Endodermal cell (in vitro differentiated cells): ENCODE data around the gene C1QL4. TPM values are rescaled to one million over a fixed set of nuclear protein-coding genes. Genes with fewer than 3 reads are reported as not detected.
A peak's percentile ranks its signal among the peaks of the same experiment; 100 is the strongest.

Source experiments
- DNase-seq: peaks from one replicate; pipeline ENCODE4 v3.0.0-alpha.2; 2017
- H3K27ac ChIP-seq: 2 replicates; pipeline ENCODE4 v1.5.1; 2013; ENCODE audit warnings: mild to moderate bottlenecking, low read depth, low read length, moderate library complexity
- H3K27me3 ChIP-seq: 2 replicates; pipeline ENCODE4 v1.6.1; 2013; ENCODE audit warnings: mild to moderate bottlenecking, low read length, moderate library complexity; ENCODE audit not compliant: insufficient read depth, control insufficient read depth, poor library complexity, severe bottlenecking
- H3K36me3 ChIP-seq: 2 replicates; pipeline ENCODE4 v1.7.0; 2013; ENCODE audit warnings: mild to moderate bottlenecking, low read length, moderate library complexity; ENCODE audit not compliant: control insufficient read depth, insufficient read depth
- H3K4me1 ChIP-seq: one replicate; pipeline ENCODE4 v1.7.0; 2013; ENCODE audit warnings: low read length; ENCODE audit not compliant: control insufficient read depth, insufficient read depth
- H3K4me3 ChIP-seq: 2 replicates; pipeline ENCODE4 v1.5.1; 2013; ENCODE audit warnings: mild to moderate bottlenecking, low read length, moderate library complexity
- H3K9ac ChIP-seq: 2 replicates; pipeline ENCODE4 v1.6.1; 2013; ENCODE audit warnings: mild to moderate bottlenecking, low read length, moderate library complexity; ENCODE audit not compliant: poor library complexity, severe bottlenecking; ENCODE audit errors: extremely low read depth
- H3K9me3 ChIP-seq: 2 replicates; pipeline ENCODE4 v1.6.1; 2013; ENCODE audit warnings: mild to moderate bottlenecking, low read length, moderate library complexity; ENCODE audit not compliant: control insufficient read depth
- H3K27ac Mint-ChIP-seq: 2 replicates; pipeline ENCODE4 v1.8.0; 2020; ENCODE audit warnings: mixed read lengths
- H3K27me3 Mint-ChIP-seq: 2 replicates; pipeline ENCODE4 v1.8.0; 2021; ENCODE audit warnings: mild to moderate bottlenecking, mixed read lengths; ENCODE audit not compliant: insufficient read depth
- H3K36me3 Mint-ChIP-seq: 2 replicates; pipeline ENCODE4 v1.8.0; 2020; ENCODE audit warnings: low read depth, mixed read lengths
- H3K4me1 Mint-ChIP-seq: 2 replicates; pipeline ENCODE4 v1.8.0; 2020; ENCODE audit warnings: mixed read lengths
- H3K4me3 Mint-ChIP-seq: 2 replicates; pipeline ENCODE4 v1.8.0; 2020; ENCODE audit warnings: mild to moderate bottlenecking, moderate library complexity, mixed read lengths
- H3K9me3 Mint-ChIP-seq: 2 replicates; pipeline ENCODE4 v1.8.0; 2020; ENCODE audit warnings: mild to moderate bottlenecking, mixed read lengths
- WGBS, 2 experiments: methylation state at CpG; one replicate each; pipeline versions ENCODE4 v1.1.5 to v1.1.7; 2013; ENCODE audit warnings: missing lambda C conversion rate in 2 of 2, mixed read lengths in 1 of 2; ENCODE audit not compliant: insufficient coverage in 1 of 2, insufficient read length in 1 of 2; 5-methylcytosine and 5-hydroxymethylcytosine counted together
- total RNA-seq, 2 donors: library from RNA; stranded (reverse); fragmentation: NEBNext Ultra II Directional in 1 of 2; extraction: Animal tissue kit (Norgen Biotek cat#: 25700) in 1 of 2; gene quantifications; 2 replicates in 1 of 2; 3 replicates in 1 of 2; pipeline ENCODE4 v1.2.1, GENCODE V29; 2021
- TF ChIP-seq, protein P1 (sequence below): fragments of 200-600 bp; sonication (generic); conservative IDR thresholded peaks from 2 replicates; pipeline ENCODE4 v1.5.0; 2021; ENCODE audit warnings: antibody characterized with exemption, mild to moderate bottlenecking

C1QL4 gene
- total RNA-seq, 2 donors from 2014 or later: 0.20 to 0.38 TPM

DNA sequence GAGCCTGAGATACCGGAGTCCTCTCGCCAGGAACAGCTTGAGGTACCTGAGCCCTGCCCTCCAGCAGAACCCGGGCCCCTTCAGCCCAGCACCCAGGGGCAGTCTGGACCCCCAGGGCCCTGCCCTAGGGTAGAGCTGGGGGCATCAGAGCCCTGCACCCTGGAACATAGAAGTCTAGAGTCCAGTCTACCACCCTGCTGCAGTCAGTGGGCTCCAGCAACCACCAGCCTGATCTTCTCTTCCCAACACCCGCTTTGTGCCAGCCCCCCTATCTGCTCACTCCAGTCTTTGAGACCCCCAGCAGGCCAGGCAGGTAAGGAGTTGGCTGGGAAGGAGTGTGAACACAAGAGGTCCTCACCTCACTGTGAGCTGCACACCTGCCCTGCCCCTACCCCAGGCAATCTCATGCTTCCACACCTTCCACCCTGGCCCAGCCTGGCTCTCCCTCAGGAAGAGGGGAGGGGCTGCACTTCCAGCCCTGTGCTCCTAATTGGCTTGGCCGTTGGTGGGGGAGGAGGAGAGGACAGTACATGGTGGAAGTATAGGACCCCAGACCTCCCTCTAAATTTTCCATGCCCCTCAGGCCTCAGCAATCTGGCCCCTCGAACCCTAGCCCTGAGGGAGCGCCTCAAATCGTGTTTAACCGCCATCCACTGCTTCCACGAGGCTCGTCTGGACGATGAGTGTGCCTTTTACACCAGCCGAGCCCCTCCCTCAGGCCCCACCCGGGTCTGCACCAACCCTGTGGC, 6.2 kb downstream of the C1QL4 start:
- H3K9me3 Mint-ChIP-seq: no peaks in the 10 kb centered on the region
- Histone ChIP-seq H3K4me3 (no peak overlapping the region), H3K9ac (no peak overlapping the region), H3K4me1 (no peaks in the 10 kb centered on the region), H3K36me3 (peaks cover 47% of the 10 kb centered on the region), H3K9me3 (no peaks in the 10 kb centered on the region), H3K27me3 (peaks cover 47% of the 10 kb centered on the region), H3K27ac (no peak overlapping the region)
- no peaks in the 10 kb centered on the region for H3K4me1 Mint-ChIP-seq
- 76 to 94% methylated on average over 9 to 13 of the region's 14 CpGs for WGBS, 2 experiments
- peaks cover 33% of the 10 kb centered on the region for H3K27me3 Mint-ChIP-seq
- no peak overlapping the region for H3K27ac Mint-ChIP-seq
- TF ChIP-seq, protein P1, sequence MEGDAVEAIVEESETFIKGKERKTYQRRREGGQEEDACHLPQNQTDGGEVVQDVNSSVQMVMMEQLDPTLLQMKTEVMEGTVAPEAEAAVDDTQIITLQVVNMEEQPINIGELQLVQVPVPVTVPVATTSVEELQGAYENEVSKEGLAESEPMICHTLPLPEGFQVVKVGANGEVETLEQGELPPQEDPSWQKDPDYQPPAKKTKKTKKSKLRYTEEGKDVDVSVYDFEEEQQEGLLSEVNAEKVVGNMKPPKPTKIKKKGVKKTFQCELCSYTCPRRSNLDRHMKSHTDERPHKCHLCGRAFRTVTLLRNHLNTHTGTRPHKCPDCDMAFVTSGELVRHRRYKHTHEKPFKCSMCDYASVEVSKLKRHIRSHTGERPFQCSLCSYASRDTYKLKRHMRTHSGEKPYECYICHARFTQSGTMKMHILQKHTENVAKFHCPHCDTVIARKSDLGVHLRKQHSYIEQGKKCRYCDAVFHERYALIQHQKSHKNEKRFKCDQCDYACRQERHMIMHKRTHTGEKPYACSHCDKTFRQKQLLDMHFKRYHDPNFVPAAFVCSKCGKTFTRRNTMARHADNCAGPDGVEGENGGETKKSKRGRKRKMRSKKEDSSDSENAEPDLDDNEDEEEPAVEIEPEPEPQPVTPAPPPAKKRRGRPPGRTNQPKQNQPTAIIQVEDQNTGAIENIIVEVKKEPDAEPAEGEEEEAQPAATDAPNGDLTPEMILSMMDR: no peak
- H3K36me3 Mint-ChIP-seq: peaks cover 25% of the 10 kb centered on the region
- DNase-seq: peak; percentile 59
- H3K4me3 Mint-ChIP-seq: no peak overlapping the region

DNA sequence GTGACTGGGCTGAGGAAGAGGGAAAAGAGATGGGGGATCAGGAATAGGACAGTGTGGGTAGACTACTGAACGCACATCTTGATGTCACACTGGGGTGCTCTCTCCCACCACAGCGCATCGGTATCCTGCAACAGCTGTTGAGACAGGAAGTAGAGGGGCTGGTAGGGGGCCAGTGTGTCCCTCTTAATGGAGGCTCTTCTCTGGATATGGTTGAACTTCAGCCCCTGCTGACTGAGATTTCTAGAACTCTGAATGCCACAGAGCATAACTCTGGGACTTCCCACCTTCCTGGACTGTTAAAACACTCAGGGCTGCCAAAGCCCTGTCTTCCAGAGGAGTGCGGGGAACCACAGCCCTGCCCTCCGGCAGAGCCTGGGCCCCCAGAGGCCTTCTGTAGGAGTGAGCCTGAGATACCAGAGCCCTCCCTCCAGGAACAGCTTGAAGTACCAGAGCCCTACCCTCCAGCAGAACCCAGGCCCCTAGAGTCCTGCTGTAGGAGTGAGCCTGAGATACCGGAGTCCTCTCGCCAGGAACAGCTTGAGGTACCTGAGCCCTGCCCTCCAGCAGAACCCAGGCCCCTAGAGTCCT, 6.9 kb downstream of the C1QL4 start:
- DNase-seq: no peak
- H3K4me1 ChIP-seq: no peaks in the 10 kb centered on the region
- H3K4me1 Mint-ChIP-seq: no peaks in the 10 kb centered on the region
- no peak overlapping the region for H3K27ac Mint-ChIP-seq
- H3K9me3 Mint-ChIP-seq: no peaks in the 10 kb centered on the region
- peaks cover 40% of the 10 kb centered on the region for H3K27me3 ChIP-seq
- H3K4me3 Mint-ChIP-seq: no peak overlapping the region
- H3K9ac ChIP-seq: no peak overlapping the region
- peaks cover 26% of the 10 kb centered on the region for H3K36me3 Mint-ChIP-seq
- H3K36me3 ChIP-seq: peaks cover 53% of the 10 kb centered on the region
- TF ChIP-seq, protein P1: no peak
- WGBS, 2 experiments: 94 to 100% methylated on average over 7 of the region's 7 CpGs
- H3K27me3 Mint-ChIP-seq: peaks cover 26% of the 10 kb centered on the region
- H3K9me3 ChIP-seq: no peaks in the 10 kb centered on the region
- no peak overlapping the region for H3K27ac ChIP-seq
- no peak overlapping the region for H3K4me3 ChIP-seq

DNA sequence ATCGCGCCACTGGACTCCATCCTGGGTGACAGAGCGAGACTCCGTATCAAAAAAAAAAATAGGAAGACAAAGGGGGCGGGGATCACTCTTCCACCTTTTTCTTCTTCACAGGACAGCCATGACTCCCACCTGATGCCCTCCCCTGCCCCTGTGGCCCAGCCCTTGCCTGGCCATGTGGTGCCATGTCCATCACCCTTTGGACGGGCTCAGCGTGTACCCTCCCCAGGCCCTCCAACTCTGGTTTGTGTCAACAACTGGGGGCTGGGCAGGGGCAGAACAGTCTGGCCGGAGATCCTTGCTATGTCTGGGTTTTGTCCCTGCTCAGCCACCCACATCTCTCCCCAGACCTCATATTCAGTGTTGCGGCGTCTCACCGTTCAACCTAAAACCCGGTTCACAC, 8.2 kb downstream of the C1QL4 start:
- no peak for DNase-seq
- TF ChIP-seq, protein P1: no peak
- 93 to 100% methylated on average over 3 to 12 of the region's 12 CpGs for WGBS, 2 experiments
- Mint-ChIP-seq H3K4me1 (no peaks in the 10 kb centered on the region), H3K36me3 (peaks cover 30% of the 10 kb centered on the region), H3K27me3 (peaks cover 14% of the 10 kb centered on the region), H3K9me3 (no peaks in the 10 kb centered on the region), H3K27ac (no peak overlapping the region), H3K4me3 (no peak overlapping the region)
- Histone ChIP-seq H3K27ac (no peak overlapping the region), H3K36me3 (peaks cover 53% of the 10 kb centered on the region), H3K9me3 (no peaks in the 10 kb centered on the region), H3K4me3 (no peak overlapping the region), H3K4me1 (peaks cover 1% of the 10 kb centered on the region), H3K27me3 (peaks cover 27% of the 10 kb centered on the region), H3K9ac (no peak overlapping the region)
